A549 (cell line): ENCODE data around the gene ACO1.

ENCODE experiments used
- CTCF ChIP-seq: fragments of >200 bp; sonication (Bioruptor Twin); formaldehyde crosslinking; IDR thresholded peaks from 3 replicates; pipeline ENCODE4 v1.5.1; 2016
- FOSL2 ChIP-seq, 2 experiments: fragments of 450-650 bp in 1 of 2; fragments of >200 bp in 1 of 2; sonication (Bioruptor Twin) in 1 of 2; formaldehyde crosslinking; IDR thresholded peaks; 2 replicates each; pipeline versions ENCODE4 v1.5.0 to v1.6.1; 2016 to 2020; ENCODE audit warnings: mild to moderate bottlenecking in 1 of 2, moderate library complexity in 1 of 2
- MAZ ChIP-seq: fragments of 150-350 bp; IDR thresholded peaks from 2 replicates; pipeline ENCODE4 v1.6.1; 2014; ENCODE audit warnings: antibody characterized with exemption, low read depth, low read length, borderline replicate concordance
- NPAS2 ChIP-seq: fragments of 250-450 bp; sonication (Bioruptor Pico); IDR thresholded peaks from 2 replicates; pipeline ENCODE4 v1.8.0; 2022; ENCODE audit warnings: mild to moderate bottlenecking, moderate library complexity, borderline replicate concordance
- PHF8 ChIP-seq: fragments of 200-600 bp; sonication (generic); IDR thresholded peaks from 2 replicates; pipeline ENCODE4 v1.6.1; 2016; ENCODE audit warnings: low read depth, mild to moderate bottlenecking, antibody characterized with exemption, moderate library complexity, borderline replicate concordance
- POLR2A ChIP-seq: IDR thresholded peaks from 2 replicates; pipeline ENCODE4 v1.6.1; 2012; ENCODE audit warnings: mild to moderate bottlenecking, low read length
- RAD21 ChIP-seq, 2 experiments: fragments of >200 bp in 1 of 2; sonication (Bioruptor Twin) in 1 of 2; formaldehyde crosslinking in 1 of 2; IDR thresholded peaks in 1 of 2; conservative IDR thresholded peaks in 1 of 2; 2 replicates in 1 of 2; 3 replicates in 1 of 2; pipeline ENCODE4 v1.6.1; 2012 to 2018; ENCODE audit warnings: inconsistent platforms in 1 of 2
- REST ChIP-seq: fragments of 200-600 bp; sonication (generic); IDR thresholded peaks from 2 replicates; pipeline ENCODE4 v1.6.1; 2016; ENCODE audit warnings: antibody characterized with exemption, mild to moderate bottlenecking, moderate library complexity
- TP53 ChIP-seq: fragments of 250-450 bp; sonication (Bioruptor Pico); IDR thresholded peaks from 2 replicates; pipeline ENCODE4 v1.5.0; 2021; ENCODE audit warnings: mild to moderate bottlenecking, moderate library complexity

- no peak for TF ChIP-seq NPAS2 (CRISPR knock-in tag)
- no peak for TF ChIP-seq POLR2A
- TF ChIP-seq MAZ: no peak
- no peak for TF ChIP-seq TP53 (CRISPR knock-in tag)
- TF ChIP-seq FOSL2 (IDR thresholded peaks at IDR 0.05): no peak
- no peak for TF ChIP-seq FOSL2 (CRISPR knock-in tag; IDR thresholded peaks at IDR 0.05)
- no peak for TF ChIP-seq RAD21 (conservative IDR thresholded peaks at IDR 0.05 in 1 of 2, IDR thresholded peaks at IDR 0.05 in 1 of 2)
- TF ChIP-seq CTCF: no peak
- no peak for TF ChIP-seq REST
- no peak for TF ChIP-seq PHF8
These were observed 118.6 kb downstream of the ACO1 start for GRCh38 chr9:32503008-32503407.
